Kidney epithelial cell (primary cell): ENCODE results near the gene GSTM1. TPM values are rescaled to one million over a fixed set of nuclear protein-coding genes. Genes with fewer than 3 reads are reported as not detected.

Source experiments
- DNase-seq: peaks from one replicate; pipeline ENCODE4 v3.0.0-alpha.2; 2010; ENCODE audit warnings: low read depth
- H3K27me3 ChIP-seq: 2 replicates; pipeline ENCODE4 v1.6.0; 2011; ENCODE audit warnings: low read length; ENCODE audit not compliant: control insufficient read depth, insufficient read depth
- H3K36me3 ChIP-seq: 2 replicates; pipeline ENCODE4 v1.5.1; 2011; ENCODE audit warnings: low read length; ENCODE audit not compliant: control insufficient read depth, insufficient read depth
- H3K4me3 ChIP-seq: 2 replicates; pipeline ENCODE4 v1.5.1; 2011; ENCODE audit warnings: low read depth, mild to moderate bottlenecking, control low read depth, low read length
- total RNA-seq: library from RNA; depleted of rRNA; stranded (reverse); fragments of >200 nt; gene quantifications from 2 replicates; pipeline ENCODE4 v1.2.3, GENCODE V29; 2015
- TF ChIP-seq, protein P1 (sequence below): IDR thresholded peaks from 2 replicates; pipeline ENCODE4 v1.5.1; 2011; ENCODE audit warnings: mild to moderate bottlenecking, moderate library complexity, low read length, control low read depth, inconsistent platforms; ENCODE audit not compliant: insufficient read depth, poor library complexity, severe bottlenecking

Gene GSTM1
- total RNA-seq, 1 donor from 2014 or later: 16.3 TPM

- TF ChIP-seq, protein P1, sequence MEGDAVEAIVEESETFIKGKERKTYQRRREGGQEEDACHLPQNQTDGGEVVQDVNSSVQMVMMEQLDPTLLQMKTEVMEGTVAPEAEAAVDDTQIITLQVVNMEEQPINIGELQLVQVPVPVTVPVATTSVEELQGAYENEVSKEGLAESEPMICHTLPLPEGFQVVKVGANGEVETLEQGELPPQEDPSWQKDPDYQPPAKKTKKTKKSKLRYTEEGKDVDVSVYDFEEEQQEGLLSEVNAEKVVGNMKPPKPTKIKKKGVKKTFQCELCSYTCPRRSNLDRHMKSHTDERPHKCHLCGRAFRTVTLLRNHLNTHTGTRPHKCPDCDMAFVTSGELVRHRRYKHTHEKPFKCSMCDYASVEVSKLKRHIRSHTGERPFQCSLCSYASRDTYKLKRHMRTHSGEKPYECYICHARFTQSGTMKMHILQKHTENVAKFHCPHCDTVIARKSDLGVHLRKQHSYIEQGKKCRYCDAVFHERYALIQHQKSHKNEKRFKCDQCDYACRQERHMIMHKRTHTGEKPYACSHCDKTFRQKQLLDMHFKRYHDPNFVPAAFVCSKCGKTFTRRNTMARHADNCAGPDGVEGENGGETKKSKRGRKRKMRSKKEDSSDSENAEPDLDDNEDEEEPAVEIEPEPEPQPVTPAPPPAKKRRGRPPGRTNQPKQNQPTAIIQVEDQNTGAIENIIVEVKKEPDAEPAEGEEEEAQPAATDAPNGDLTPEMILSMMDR: no peak
- DNase-seq: no peak
These were observed 43.0 kb downstream of the GSTM1 start for GRCh38 chr1:109730666-109731065.

GRCh38 chr1:109732390-109732881 is 44.8 kb downstream of the GSTM1 start:
- no peak for DNase-seq
- TF ChIP-seq, protein P1: no peak
- no peak overlapping the region for H3K4me3 ChIP-seq
- no peaks in the 10 kb centered on the region for H3K36me3 ChIP-seq
- no peaks in the 10 kb centered on the region for H3K27me3 ChIP-seq

More at GRCh38 chr1:109730666-109731065, 43.0 kb downstream of the GSTM1 start:
- no peaks in the 10 kb centered on the region for H3K27me3 ChIP-seq
- no peak overlapping the region for H3K4me3 ChIP-seq
- H3K36me3 ChIP-seq: no peaks in the 10 kb centered on the region

DNA sequence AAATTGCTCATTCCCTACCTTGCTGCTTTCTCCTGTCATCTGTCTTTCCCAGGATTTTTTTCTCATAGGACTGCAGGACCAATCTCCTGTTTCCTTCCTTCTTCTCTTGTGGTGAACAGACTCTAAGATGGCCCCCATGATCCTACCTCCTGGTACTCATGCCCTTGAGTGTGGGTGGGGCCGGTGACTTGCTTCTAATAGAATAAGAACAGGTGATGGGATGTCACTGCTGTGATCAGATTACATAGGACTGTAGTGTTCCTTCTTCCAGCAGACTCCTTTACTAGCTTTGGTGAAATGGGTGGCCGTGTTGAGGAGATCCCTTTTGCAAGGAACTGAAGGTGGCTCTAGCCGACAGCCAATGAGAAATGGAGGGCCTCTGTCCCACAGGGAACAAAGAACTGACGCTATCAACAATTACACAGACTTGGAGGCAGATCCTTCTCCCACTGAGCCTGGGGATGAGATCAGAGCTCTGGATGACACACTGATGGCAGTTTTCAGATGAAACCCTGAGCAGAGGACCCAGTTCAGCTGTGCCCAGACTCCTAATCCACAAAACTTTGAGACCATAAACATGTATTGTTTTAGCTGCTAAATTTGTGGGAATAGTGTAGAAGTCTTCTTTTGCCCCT is 45.7 kb downstream of the GSTM1 start:
- H3K36me3 ChIP-seq: no peaks in the 10 kb centered on the region
- H3K4me3 ChIP-seq: no peak overlapping the region
- no peak for DNase-seq
- TF ChIP-seq, protein P1: no peak
- H3K27me3 ChIP-seq: no peaks in the 10 kb centered on the region

- no peaks in the 10 kb centered on the region for H3K27me3 ChIP-seq
- no peak for DNase-seq
- TF ChIP-seq, protein P1: no peak
- no peaks in the 10 kb centered on the region for H3K36me3 ChIP-seq
- H3K4me3 ChIP-seq: peak overlapping the region; percentile 58
These were observed 52.4 kb downstream of the GSTM1 start for GRCh38 chr1:109739738-109740614.

- no peak for DNase-seq
- no peaks in the 10 kb centered on the region for H3K27me3 ChIP-seq
- TF ChIP-seq, protein P1: no peak
- H3K36me3 ChIP-seq: no peaks in the 10 kb centered on the region
- H3K4me3 ChIP-seq: peak within 1 kb of the TSS; percentile 58
These were observed 53.2 kb downstream of the GSTM1 start, which contains the start of gene GSTM3 for GRCh38 chr1:109740615-109741373. Gene GSTM3 (minus strand): TSS chr1:109741038. CDS start chr1:109740287, 751 bp downstream.

Other genes starting within 250 kb of the GSTM1 start
- 0.14 and 1.2 TPM in 2 replicates for gene SYPL2, start 221.3 kb upstream of the GSTM1 start, total RNA-seq
- gene ATXN7L2, start 203.9 kb upstream of the GSTM1 start, total RNA-seq: 6.7 and 8.3 TPM in 2 replicates
- 9.5 and 13.0 TPM in 2 replicates for gene CYB561D1, start 193.7 kb upstream of the GSTM1 start, total RNA-seq
- 2.8 and 3.0 TPM in 2 replicates for gene AMIGO1, start 178.1 kb upstream of the GSTM1 start, total RNA-seq
- not detected in 2 replicates for gene GPR61, start 147.9 kb upstream of the GSTM1 start, total RNA-seq
- gene GNAI3, start 139.2 kb upstream of the GSTM1 start, total RNA-seq: 11.3 and 11.9 TPM in 2 replicates
- not detected in 2 replicates for gene GNAT2, start 68.2 kb upstream of the GSTM1 start, total RNA-seq
- gene AMPD2, start 68.0 kb upstream of the GSTM1 start, total RNA-seq: 51.2 and 65.7 TPM in 2 replicates
- 12.7 and 16.2 TPM in 2 replicates for gene GSTM4, start 31.7 kb upstream of the GSTM1 start, total RNA-seq
- gene GSTM2, start 19.8 kb upstream of the GSTM1 start, total RNA-seq: 3.8 and 5.0 TPM in 2 replicates
- not detected in 2 replicates for gene GSTM5, start 24.4 kb downstream of the GSTM1 start, total RNA-seq
- gene GSTM3, start 53.2 kb downstream of the GSTM1 start, total RNA-seq: 30.3 and 31.8 TPM in 2 replicates
- 0.04 and 0.55 TPM in 2 replicates for gene EPS8L3, start 76.1 kb downstream of the GSTM1 start, total RNA-seq
- gene CSF1, start 223.0 kb downstream of the GSTM1 start, total RNA-seq: 53.4 and 78.5 TPM in 2 replicates